Esophagus squamous epithelium (tissue), 5 donors: ENCODE data around the gene ICA1. TPM values are rescaled to one million over a fixed set of nuclear protein-coding genes. Genes with fewer than 3 reads are reported as not detected.

ENCODE experiments used
- DNase-seq: peaks from one replicate; lab custom pipeline; 2025; lab: John Stamatoyannopoulos, UW
- H3K27ac ChIP-seq, 4 donors: fragments of 200-600 bp; sonication (generic); one replicate each; pipeline ENCODE4 v1.5.1; 2016 to 2019; ENCODE audit warnings: mild to moderate bottlenecking in 1 of 4
- H3K27me3 ChIP-seq, 4 donors: fragments of 200-600 bp; sonication (generic); 1 replicate in 3 of 4; 2 replicates in 1 of 4; pipeline versions ENCODE4 v1.5.1 to v1.6.0; 2017 to 2021; ENCODE audit warnings: antibody characterized with exemption in 1 of 4
- H3K36me3 ChIP-seq, 3 donors: fragments of 200-600 bp; sonication (generic); one replicate each; pipeline ENCODE4 v1.5.1; 2016 to 2019
- H3K4me1 ChIP-seq, 3 donors: fragments of 200-600 bp; sonication (generic); one replicate each; pipeline ENCODE4 v1.5.1; 2017 to 2019
- H3K4me3 ChIP-seq, 4 donors: fragments of 200-600 bp; sonication (generic); 1 replicate in 3 of 4; 2 replicates in 1 of 4; pipeline ENCODE4 v1.5.1; 2016 to 2019; ENCODE audit warnings: mild to moderate bottlenecking in 2 of 4, moderate library complexity in 1 of 4
- H3K9me3 ChIP-seq, 3 donors: fragments of 200-600 bp; sonication (generic); one replicate each; pipeline ENCODE4 v1.5.1; 2016 to 2019
- CTCF ChIP-seq, 6 experiments: fragments of 450-650 bp in 4 of 6; fragments of 200-600 bp in 2 of 6; sonication (generic) in 2 of 6; IDR thresholded peaks; one replicate each; pipeline ENCODE4 v1.5.1; 2016 to 2019; ENCODE audit warnings: antibody characterized with exemption in 6 of 6, mild to moderate bottlenecking in 4 of 6, moderate library complexity in 4 of 6
- POLR2A ChIP-seq, 4 donors: fragments of 450-650 bp; IDR thresholded peaks; one replicate each; pipeline ENCODE4 v1.6.1; 2017; ENCODE audit warnings: antibody characterized with exemption in 4 of 4, mild to moderate bottlenecking in 4 of 4, moderate library complexity in 3 of 4
- WGBS, 2 donors: methylation state at CpG; one replicate each; pipeline ENCODE4 v1.1.5; 2018; 5-methylcytosine and 5-hydroxymethylcytosine counted together
- intact Hi-C: fragments of 100-400 bp; cut with DNase I; formaldehyde crosslinking; loops from one replicate; pipeline ENCODE4 v1.15.0; 2022
- total RNA-seq, 4 donors: library from RNA; depleted of rRNA; stranded (reverse); fragments of >200 nt; gene quantifications; one replicate each; pipeline ENCODE4 v1.1.0, GENCODE V29; 2016
- donor health status: DM: yes; HTN: yes; CAD: no.

Gene ICA1
- total RNA-seq, 4 donors from 2014 or later = 5.6 to 12.6 (median 9.6) TPM

GRCh38 chr7:8204339-8205030 is 57.5 kb downstream of the ICA1 start:
- intact Hi-C loops = no loop called here
- WGBS, 2 donors = 91 to 92% methylated on average over 7 of the region's 7 CpGs
- H3K4me1 ChIP-seq = peaks cover 0 to 14% (median 4%) of the 10 kb centered on the region in 3 donors

GRCh38 chr7:8201846-8202441 is 60.0 kb downstream of the ICA1 start:
- H3K27me3 ChIP-seq = no peaks in the 10 kb centered on the region
- no peak overlapping the region for H3K27ac ChIP-seq
- H3K4me3 ChIP-seq = no peak overlapping the region
- no peak for DNase-seq
- TF ChIP-seq CTCF (IDR thresholded peaks at IDR 0.05) (no peak), POLR2A (IDR thresholded peaks at IDR 0.05) (no peak)
- intact Hi-C loops = no loop called here
- WGBS, 2 donors = 27 to 31% methylated on average over 2 to 3 of the region's 3 CpGs
- H3K4me1 ChIP-seq = peaks cover 0 to 14% (median 4%) of the 10 kb centered on the region in 3 donors
- H3K36me3 ChIP-seq = no peaks in the 10 kb centered on the region
- no peaks in the 10 kb centered on the region for H3K9me3 ChIP-seq

More at GRCh38 chr7:8204339-8205030, 57.5 kb downstream of the ICA1 start:
- Histone ChIP-seq H3K27me3 (no peaks in the 10 kb centered on the region), H3K4me3 (no peak overlapping the region), H3K9me3 (no peaks in the 10 kb centered on the region), H3K27ac (no peak overlapping the region), H3K36me3 (no peaks in the 10 kb centered on the region)
- TF ChIP-seq CTCF (IDR thresholded peaks at IDR 0.05) (no peak), POLR2A (IDR thresholded peaks at IDR 0.05) (no peak)
- DNase-seq = no peak

- DNase-seq = no peak
- Histone ChIP-seq H3K9me3 (no peaks in the 10 kb centered on the region), H3K27me3 (no peaks in the 10 kb centered on the region), H3K27ac (no peak overlapping the region), H3K36me3 (no peaks in the 10 kb centered on the region), H3K4me3 (no peak overlapping the region), H3K4me1 (peaks cover 0 to 14% (median 4%) of the 10 kb centered on the region in 3 donors)
- TF ChIP-seq CTCF (IDR thresholded peaks at IDR 0.05) = no peak
- TF ChIP-seq POLR2A (IDR thresholded peaks at IDR 0.05) = no peak
- 68 to 87% methylated on average over 1 of the region's 1 CpG for WGBS, 2 donors
- intact Hi-C loops = no loop called here
These were observed 61.2 kb downstream of the ICA1 start for GRCh38 chr7:8200717-8201116.

GRCh38 chr7:8200316-8200715 is 61.7 kb downstream of the ICA1 start:
- Histone ChIP-seq H3K9me3 (no peaks in the 10 kb centered on the region), H3K27me3 (no peaks in the 10 kb centered on the region), H3K4me3 (no peak overlapping the region), H3K4me1 (peaks cover 0 to 14% (median 4%) of the 10 kb centered on the region in 3 donors), H3K36me3 (no peaks in the 10 kb centered on the region), H3K27ac (no peak overlapping the region)
- TF ChIP-seq CTCF (IDR thresholded peaks at IDR 0.05) (no peak), POLR2A (IDR thresholded peaks at IDR 0.05) (no peak)
- intact Hi-C loops = no loop called here
- DNase-seq = no peak
- 78 to 84% methylated on average over 4 of the region's 4 CpGs for WGBS, 2 donors

GRCh38 chr7:8197994-8198698 is 63.8 kb downstream of the ICA1 start:
- Histone ChIP-seq H3K36me3 (no peaks in the 10 kb centered on the region), H3K27me3 (no peaks in the 10 kb centered on the region), H3K4me1 (peaks cover 0 to 14% (median 4%) of the 10 kb centered on the region in 3 donors), H3K4me3 (no peak overlapping the region), H3K9me3 (no peaks in the 10 kb centered on the region), H3K27ac (no peak overlapping the region)
- 85 to 89% methylated on average over 5 of the region's 5 CpGs for WGBS, 2 donors
- TF ChIP-seq POLR2A (IDR thresholded peaks at IDR 0.05) (no peak), CTCF (IDR thresholded peaks at IDR 0.05) (no peak)
- intact Hi-C loops = no loop called here
- DNase-seq = no peak
